Activated naive CD4-positive, alpha-beta T cell treated with Interleukin-2 at 50 U/mL for 16 hours (primary cell): ENCODE results near the gene CENPK.
A peak's percentile ranks its signal among the peaks of the same experiment; 100 is the strongest.
"Not testable (repeated sequence)": the region's sequence is repeated elsewhere in the genome, so short reads cannot be mapped to it uniquely, and the experiment has no call there.

Experiments
- DNase-seq: peaks from one replicate; pipeline ENCODE4 v3.0.0-alpha.2; 2020

Gene CENPK, protein sequence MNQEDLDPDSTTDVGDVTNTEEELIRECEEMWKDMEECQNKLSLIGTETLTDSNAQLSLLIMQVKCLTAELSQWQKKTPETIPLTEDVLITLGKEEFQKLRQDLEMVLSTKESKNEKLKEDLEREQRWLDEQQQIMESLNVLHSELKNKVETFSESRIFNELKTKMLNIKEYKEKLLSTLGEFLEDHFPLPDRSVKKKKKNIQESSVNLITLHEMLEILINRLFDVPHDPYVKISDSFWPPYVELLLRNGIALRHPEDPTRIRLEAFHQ

GRCh38 chr5:65562731-65563701 is at the start of gene CENPK, which contains the start of gene PPWD1:
TSS of gene CENPK (minus strand) at chr5:65563168. CDS start at chr5:65554907, 8,261 bp downstream.
TSS of gene PPWD1 (plus strand) at chr5:65563296. CDS start at chr5:65563311, 15 bp downstream.
- peak; percentile 95 for DNase-seq

GRCh38 chr5:65612298-65612907 is 49.4 kb upstream of the CENPK start:
- no peak for DNase-seq

GRCh38 chr5:65611524-65611923 is 48.6 kb upstream of the CENPK start:
- DNase-seq = no peak

GRCh38 chr5:65601761-65602160 is 38.8 kb upstream of the CENPK start:
- DNase-seq = not testable (repeated sequence)

GRCh38 chr5:65588694-65589093 is 25.7 kb upstream of the CENPK start:
- no peak for DNase-seq

GRCh38 chr5:65577141-65577540 is 14.2 kb upstream of the CENPK start:
- no peak for DNase-seq

GRCh38 chr5:65570598-65571226 is 7.7 kb upstream of the CENPK start:
- DNase-seq = no peak

DNA sequence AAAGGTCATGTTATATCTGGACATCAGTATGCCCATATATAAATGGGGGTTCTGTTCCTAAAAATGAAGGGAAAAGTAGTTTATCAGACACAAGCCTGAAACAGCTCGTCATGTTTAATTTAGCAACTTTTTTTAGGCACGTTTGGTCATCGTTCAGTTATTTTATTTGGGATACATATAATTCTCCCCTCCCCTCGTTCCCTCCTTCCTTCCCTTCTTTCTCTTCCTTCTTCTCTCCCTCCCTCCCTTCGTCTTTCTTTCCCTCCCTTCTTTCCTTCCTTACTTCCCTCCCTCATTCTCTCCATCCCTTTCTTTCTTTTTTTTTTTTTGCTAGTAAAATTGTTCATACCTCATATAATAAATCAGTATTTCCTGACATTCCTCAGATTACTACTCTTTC is 3.5 kb upstream of the CENPK start:
- DNase-seq = no peak

GRCh38 chr5:65563777-65564176 is 809 bp upstream of the CENPK start:
- DNase-seq = no peak

GRCh38 chr5:65556718-65557117 is 6.2 kb downstream of the CENPK start:
- no peak for DNase-seq

- DNase-seq = no peak
Measured at GRCh38 chr5:65556181-65556580, 6.8 kb downstream of the CENPK start.

DNA sequence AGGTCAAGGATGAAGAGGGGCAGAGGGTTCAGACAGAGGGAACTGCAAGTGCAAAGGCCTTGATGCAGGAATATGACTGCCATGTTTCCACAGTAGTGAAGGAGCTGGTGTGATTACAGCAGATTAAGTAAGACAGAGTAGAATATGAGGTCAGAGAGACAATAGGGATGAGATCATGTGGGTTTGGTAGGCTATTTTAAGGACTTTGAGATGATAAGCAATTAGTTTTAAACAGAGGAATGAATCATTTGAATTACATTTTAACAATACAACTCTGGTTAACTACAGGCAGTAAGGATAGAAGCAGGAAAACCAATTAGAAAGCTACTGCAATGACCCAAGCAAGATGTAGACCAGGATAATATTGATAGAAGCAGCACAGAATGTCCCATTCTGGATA is 7.7 kb downstream of the CENPK start:
- DNase-seq = no peak

- DNase-seq = no peak
Measured at GRCh38 chr5:65553941-65554340, 9.0 kb downstream of the CENPK start.

GRCh38 chr5:65548281-65548680 is 14.7 kb downstream of the CENPK start:
- DNase-seq = no peak

DNA sequence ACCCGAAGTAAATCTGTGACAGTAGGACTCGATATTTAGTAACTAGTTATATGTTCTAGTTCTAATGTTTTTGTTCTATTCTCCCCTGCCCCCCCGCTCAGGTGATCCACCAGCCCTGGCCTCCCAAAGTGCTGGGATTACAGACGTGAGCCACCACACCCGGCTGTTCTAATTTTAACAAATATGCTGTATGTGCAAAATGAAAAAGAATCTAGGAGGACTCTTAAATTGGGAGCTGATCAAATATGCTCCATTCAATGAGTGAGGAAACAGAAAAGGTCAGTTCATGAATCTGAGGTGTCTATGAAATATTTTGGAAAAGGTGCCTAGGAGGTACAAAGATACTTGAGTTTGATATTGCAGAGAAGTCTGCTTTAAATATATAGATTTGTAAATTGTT is 16.8 kb downstream of the CENPK start:
- DNase-seq = no peak

DNA sequence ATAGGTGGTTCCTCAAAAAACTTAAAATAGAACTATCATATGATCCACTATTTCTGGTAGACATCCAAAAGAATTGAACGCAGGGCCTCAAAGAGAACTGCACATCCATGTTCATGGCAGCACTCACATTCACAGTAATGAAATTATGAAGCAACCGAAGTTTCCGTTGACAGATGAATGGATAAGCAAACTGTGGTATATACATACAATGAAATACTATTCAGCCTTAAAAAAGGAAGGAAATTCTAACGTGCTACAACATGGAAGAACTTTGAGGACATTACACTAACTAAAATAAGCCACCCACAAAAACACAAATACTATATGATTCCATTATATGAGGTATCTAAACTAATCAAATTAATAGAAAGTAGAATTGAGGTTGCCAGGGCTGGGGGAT is 18.5 kb downstream of the CENPK start:
- DNase-seq = no peak

- no peak for DNase-seq
Measured at GRCh38 chr5:65539827-65540226, 23.1 kb downstream of the CENPK start.

- DNase-seq = no peak
Measured at GRCh38 chr5:65535529-65535987, 27.4 kb downstream of the CENPK start.

- no peak for DNase-seq
Measured at GRCh38 chr5:65530904-65531303, 32.1 kb downstream of the CENPK start.

- no peak for DNase-seq
Measured at GRCh38 chr5:65525726-65526125, 37.2 kb downstream of the CENPK start.

DNA sequence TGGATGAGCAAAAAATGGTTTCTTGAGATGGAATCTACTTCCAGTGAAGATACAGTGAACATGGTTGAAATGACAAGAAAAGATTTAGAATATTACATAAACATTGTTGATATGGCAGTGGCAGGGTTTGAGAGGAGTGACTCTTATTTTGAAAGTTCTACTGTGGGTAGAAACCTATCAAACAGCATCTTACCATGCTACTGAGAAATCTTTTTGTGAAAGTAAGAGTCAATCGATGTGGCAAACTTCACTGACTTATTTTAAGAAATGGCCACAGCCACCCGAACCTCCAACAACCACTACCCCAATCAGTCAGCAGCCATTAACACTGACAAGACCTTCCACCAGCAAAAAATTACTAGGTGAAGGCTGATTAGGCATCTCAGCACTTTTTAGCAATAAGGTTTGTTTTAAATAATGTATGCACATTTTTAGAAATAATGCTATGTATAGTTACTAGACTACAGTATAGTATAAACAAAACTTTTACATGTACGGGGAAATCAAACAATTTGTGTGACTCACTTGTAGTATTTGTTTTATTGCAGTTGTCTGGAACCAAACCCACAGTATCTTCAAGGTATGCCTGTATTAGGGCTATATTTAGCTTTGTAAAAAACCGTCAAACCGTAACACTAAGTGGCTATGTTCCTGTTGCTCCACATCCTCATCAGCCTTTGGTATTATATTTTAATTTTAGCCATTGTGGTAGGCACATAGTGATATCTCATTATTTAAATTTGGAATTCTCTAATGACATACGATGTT is 50.6 kb downstream of the CENPK start:
- DNase-seq = no peak

- no peak for DNase-seq
Measured at GRCh38 chr5:65508978-65509377, 54.0 kb downstream of the CENPK start.
